Neural cell (in vitro differentiated cells): ENCODE data around the gene ABCF3.

Source experiments
- MXI1 ChIP-seq: fragments of 450-650 bp; conservative IDR thresholded peaks from 2 replicates; pipeline ENCODE4 v1.6.1; 2014; ENCODE audit warnings: antibody characterized with exemption, mild to moderate bottlenecking; ENCODE audit not compliant: poor library complexity, severe bottlenecking
- TAF1 ChIP-seq: IDR thresholded peaks from 2 replicates; pipeline ENCODE4 v1.6.1; 2012; ENCODE audit warnings: low read depth
- TF ChIP-seq, protein P1 (sequence below): fragments of 450-650 bp; IDR thresholded peaks from 2 replicates; pipeline ENCODE4 v1.5.1; 2014; ENCODE audit warnings: antibody characterized with exemption, mild to moderate bottlenecking, moderate library complexity; ENCODE audit not compliant: poor library complexity, severe bottlenecking

DNA sequence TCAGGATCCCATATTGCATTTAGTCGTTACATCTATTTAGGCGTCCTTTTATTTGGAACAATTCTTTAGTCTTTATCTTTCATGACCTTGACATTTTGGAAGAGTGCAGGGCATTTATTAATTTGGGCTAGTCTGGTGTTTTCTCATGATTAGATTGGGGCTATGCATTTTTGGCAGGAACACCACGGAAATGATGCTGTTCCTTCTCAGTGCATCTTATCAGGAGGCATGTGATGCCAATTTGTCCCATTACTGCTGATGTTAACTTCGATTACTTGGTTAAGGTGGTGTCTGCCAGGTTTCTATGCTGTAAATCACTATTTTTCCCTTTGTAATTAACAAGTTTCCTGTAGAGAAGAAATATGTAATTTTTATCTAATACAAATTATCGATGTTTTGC, 25.3 kb downstream of the ABCF3 start:
- TF ChIP-seq, protein P1, sequence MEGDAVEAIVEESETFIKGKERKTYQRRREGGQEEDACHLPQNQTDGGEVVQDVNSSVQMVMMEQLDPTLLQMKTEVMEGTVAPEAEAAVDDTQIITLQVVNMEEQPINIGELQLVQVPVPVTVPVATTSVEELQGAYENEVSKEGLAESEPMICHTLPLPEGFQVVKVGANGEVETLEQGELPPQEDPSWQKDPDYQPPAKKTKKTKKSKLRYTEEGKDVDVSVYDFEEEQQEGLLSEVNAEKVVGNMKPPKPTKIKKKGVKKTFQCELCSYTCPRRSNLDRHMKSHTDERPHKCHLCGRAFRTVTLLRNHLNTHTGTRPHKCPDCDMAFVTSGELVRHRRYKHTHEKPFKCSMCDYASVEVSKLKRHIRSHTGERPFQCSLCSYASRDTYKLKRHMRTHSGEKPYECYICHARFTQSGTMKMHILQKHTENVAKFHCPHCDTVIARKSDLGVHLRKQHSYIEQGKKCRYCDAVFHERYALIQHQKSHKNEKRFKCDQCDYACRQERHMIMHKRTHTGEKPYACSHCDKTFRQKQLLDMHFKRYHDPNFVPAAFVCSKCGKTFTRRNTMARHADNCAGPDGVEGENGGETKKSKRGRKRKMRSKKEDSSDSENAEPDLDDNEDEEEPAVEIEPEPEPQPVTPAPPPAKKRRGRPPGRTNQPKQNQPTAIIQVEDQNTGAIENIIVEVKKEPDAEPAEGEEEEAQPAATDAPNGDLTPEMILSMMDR: no peak
- TF ChIP-seq MXI1 (no peak), TAF1 (no peak)
